ENCODE data around the gene RNU1-3.

GRCh38 chr1:16618719-16619118, 48.0 kb downstream of the RNU1-3 start:
- TF ChIP-seq CTCF (IDR thresholded peaks at IDR 0.05; ENCODE audit: low read length), result no peak; the same call in 1 of the 2 replicates
- no peak for TF ChIP-seq EZH2 (IDR thresholded peaks at IDR 0.05; ENCODE audit: borderline replicate concordance, low read length)

All from OCI-LY1 (cell line).